GM18909 (cell line): ENCODE measurements around the gene EIF4G1.
"Not testable (repeated sequence)": the region's sequence is repeated elsewhere in the genome, so short reads cannot be mapped to it uniquely, and the experiment has no call there.

Experiments
- ATAC-seq: cut with Tn5 transposase; IDR thresholded peaks from one replicate; pipeline ENCODE4 v1.9.1; 2021; ENCODE audit warnings: mild to moderate bottlenecking; ENCODE audit not compliant: unreplicated experiment, poor library complexity

EIF4G1 gene

GRCh38 chr3:184314363-184314699 lies at the start of gene EIF4G1:
TSS of gene EIF4G1 (plus strand) at chr3:184314606. CDS start at chr3:184315797, 1,191 bp downstream.
- peak; percentile 83 for ATAC-seq

- ATAC-seq: not testable (repeated sequence)
Observed at GRCh38 chr3:184267249-184267648, 47.2 kb upstream of the EIF4G1 start.

GRCh38 chr3:184272269-184272668 lies 42.1 kb upstream of the EIF4G1 start:
- no peak for ATAC-seq

DNA sequence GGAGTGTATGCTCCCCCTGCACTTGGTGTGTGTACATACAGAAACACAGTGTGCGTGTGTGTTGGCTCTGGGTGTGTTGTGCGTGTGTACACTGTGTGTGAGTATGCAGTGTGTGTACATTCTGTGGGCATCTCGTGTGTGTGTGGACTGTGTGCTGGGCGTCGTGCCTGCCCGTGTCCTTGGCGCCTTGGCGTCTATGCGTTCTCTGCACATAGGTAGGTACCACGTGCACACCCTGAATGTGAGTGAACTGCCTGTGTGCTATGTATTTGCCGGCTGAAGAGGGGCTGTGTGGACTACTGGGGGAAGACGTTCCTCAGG lies 39.1 kb upstream of the EIF4G1 start:
- ATAC-seq: no peak

GRCh38 chr3:184275961-184276910 lies 38.2 kb upstream of the EIF4G1 start, which contains the start of gene ECE2:
TSS of gene ECE2 (plus strand) at chr3:184276022. CDS start at chr3:184276154, 132 bp downstream.
- no peak for ATAC-seq

GRCh38 chr3:184277366-184277765 lies 37.0 kb upstream of the EIF4G1 start:
- ATAC-seq: no peak

DNA sequence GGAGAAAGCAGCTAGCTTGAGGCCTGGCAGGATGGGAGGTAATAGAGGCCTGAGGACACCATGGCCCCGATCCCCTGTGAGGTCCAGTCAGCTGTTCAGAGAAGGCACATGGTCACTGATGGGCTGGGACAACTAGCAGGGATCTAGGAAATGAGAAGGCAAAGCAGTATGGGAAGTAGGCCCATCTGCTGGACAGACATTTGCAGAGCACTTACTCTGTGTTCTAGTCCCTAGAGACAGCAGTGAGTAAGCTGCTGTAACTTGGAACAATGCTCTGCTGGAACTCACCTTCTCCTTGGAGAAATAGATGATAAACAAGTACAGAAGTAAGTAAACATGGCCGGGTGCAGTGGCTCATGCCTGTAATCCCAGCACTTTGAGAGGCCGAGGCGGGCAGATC lies 31.5 kb upstream of the EIF4G1 start:
- no peak for ATAC-seq

DNA sequence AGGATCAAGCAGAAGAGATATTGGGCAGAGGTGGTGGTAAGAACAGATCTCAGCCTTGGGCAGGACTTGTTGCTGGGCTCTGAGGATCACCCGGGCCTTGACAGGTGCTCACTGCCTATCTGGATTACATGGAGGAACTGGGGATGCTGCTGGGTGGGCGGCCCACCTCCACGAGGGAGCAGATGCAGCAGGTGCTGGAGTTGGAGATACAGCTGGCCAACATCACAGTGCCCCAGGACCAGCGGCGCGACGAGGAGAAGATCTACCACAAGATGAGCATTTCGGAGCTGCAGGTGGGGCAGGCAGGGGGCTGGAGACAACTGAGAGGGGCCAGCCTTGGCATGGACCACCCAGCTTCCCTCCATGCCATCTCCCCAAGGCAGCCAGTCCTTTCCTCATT lies 30.7 kb upstream of the EIF4G1 start:
- no peak for ATAC-seq

DNA sequence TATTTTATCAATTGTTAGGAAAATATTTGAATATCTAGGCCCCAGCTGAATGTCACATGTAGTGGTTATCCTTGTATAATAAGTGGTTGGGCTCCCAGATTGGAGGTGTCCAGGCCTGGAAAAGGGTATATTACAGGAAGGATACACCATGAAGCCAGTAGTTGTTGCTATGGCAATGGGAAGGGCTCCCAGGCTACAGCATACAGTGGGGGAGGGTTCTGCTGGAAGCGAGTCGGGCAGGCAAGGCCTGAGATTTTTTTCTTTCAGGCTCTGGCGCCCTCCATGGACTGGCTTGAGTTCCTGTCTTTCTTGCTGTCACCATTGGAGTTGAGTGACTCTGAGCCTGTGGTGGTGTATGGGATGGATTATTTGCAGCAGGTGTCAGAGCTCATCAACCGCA lies 29.7 kb upstream of the EIF4G1 start:
- no peak for ATAC-seq

- ATAC-seq: no peak
Observed at GRCh38 chr3:184289426-184289938, 24.9 kb upstream of the EIF4G1 start.

DNA sequence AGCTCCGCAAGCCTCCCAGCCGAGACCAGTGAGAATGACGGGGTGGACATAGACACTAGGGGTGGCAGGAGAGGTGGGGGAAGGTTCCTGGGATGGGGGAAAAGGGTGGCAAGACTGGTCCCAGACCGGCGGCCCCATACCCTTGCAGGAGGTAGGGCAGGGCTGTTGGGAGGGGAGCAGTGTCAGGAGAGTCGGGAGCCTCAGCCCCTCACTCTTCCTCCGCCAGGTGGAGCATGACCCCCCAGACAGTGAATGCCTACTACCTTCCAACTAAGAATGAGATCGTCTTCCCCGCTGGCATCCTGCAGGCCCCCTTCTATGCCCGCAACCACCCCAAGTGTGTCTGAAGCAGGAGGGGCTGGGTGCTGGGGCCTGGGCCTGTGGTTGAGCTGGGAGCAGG lies 24.1 kb upstream of the EIF4G1 start:
- no peak for ATAC-seq

DNA sequence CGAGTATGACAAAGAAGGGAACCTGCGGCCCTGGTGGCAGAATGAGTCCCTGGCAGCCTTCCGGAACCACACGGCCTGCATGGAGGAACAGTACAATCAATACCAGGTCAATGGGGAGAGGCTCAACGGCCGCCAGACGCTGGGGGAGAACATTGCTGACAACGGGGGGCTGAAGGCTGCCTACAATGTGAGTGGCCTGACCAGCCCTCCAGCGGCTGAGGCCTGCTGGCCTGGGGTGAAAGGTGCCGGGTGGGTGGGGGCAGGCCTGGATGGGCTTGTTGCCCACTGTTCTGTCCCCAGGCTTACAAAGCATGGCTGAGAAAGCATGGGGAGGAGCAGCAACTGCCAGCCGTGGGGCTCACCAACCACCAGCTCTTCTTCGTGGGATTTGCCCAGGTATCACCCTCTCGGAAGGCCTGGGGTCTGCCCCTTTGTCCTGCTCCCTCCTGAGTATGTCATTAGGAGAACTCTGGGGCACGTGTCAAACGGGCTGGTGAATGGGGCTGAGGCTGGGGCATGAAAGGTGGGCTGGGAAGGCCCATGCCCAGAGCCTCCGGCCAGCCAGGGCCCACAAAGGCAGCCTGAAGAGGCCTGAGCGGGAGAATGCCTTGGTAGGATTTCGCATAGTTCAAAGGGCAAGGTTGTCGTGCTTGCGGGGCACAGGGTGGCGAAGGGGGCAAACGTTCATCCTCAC lies 23.2 kb upstream of the EIF4G1 start:
- ATAC-seq: no peak

- no peak for ATAC-seq
Observed at GRCh38 chr3:184291738-184292445, 22.5 kb upstream of the EIF4G1 start.

DNA sequence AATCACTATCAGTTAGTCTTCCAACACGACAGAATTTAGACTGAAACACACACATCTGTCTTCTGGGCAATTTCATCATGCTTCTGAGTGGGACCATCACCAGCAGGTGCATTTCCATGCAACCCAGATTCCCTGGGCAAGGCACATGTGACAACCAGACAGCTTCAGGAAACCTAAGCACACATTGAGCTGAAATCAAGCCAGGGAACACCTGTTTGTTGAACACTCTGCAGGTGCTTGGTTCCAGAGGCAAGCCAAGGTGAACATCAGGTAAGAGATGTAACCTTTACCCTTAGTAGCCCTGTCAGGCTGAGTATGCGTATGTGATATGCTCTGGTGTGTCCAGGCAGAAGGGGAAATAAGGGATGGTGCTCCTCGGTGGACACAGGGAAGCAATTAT lies 18.6 kb upstream of the EIF4G1 start:
- ATAC-seq: no peak

DNA sequence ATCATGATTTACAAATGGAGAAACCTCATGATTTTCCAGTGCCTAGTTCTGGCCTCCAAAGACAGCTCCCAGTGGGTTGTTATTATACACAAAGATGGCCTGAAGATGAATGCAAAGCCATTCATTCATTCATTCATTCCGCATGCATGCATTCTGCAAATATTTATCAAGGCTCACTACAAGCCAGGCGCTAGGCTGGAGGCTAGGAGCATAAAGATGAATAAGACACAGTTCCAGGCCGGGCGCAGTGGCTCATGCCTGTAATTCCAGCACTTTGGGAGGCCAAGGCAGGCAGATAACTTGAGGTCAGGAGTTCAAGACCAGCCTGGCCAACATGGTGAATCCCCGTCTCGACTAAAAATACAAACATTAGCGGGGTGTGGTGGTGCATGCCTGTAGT lies 17.8 kb upstream of the EIF4G1 start:
- no peak for ATAC-seq

GRCh38 chr3:184298759-184299487 lies 15.5 kb upstream of the EIF4G1 start, which contains the start of gene PSMD2:
TSS of gene PSMD2 (plus strand) at chr3:184299241. CDS start at chr3:184299267, 26 bp downstream.
- peak; percentile 93 for ATAC-seq

- ATAC-seq: no peak
Observed at GRCh38 chr3:184299488-184300377, 14.7 kb upstream of the EIF4G1 start.

DNA sequence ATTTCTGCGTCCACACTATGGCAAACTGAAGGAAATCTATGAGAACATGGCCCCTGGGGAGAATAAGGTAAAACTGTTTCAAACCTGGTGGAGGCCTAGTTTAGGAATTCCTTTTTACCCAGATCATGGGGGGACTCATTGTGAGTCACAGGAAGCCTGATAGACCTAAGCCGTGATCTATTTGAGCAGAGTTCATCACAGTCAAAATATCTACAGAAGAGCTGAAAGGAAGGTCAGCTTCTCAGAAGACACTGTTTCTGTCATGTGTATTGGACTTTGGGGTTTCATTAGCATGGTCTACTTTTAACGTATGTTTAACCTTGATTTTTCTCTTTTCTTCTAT lies 14.1 kb upstream of the EIF4G1 start:
- ATAC-seq: no peak

DNA sequence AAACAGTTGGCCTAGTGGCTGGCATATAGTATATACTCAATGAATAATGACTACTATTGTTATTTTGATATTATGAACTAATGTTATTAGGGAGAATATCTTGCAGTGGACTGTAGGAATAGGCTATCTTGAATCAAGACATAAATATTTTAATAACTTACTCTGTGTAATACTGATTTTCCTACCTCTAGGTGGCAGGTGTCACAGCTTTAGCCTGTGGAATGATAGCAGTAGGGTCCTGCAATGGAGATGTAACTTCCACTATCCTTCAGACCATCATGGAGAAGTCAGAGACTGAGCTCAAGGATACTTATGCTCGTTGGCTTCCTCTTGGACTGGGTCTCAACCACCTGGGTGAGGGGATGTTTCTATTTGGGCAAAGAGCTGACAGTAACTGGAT lies 8.8 kb upstream of the EIF4G1 start:
- no peak for ATAC-seq
